PC-9 (cell line): ENCODE results near the gene CYP4F2. TPM values are rescaled to one million over a fixed set of nuclear protein-coding genes. Genes with fewer than 3 reads are reported as not detected.

Source experiments
- BruUV-seq: library from RNA; stranded (reverse); fragments of 400-500 nt; replicated peaks from 2 replicates; lab custom pipeline; 2021; lab: Mats Ljungman, UMichigan
- CTCF ChIA-PET: fragments of 300-600 bp; sonication (Branson Sonifier 250); formaldehyde crosslinking; loops from one replicate; lab custom pipeline; 2022; ENCODE audit warnings: antibody characterized with exemption; lab: Charles Lee
- POLR2A ChIA-PET: fragments of 300-600 bp; sonication (Branson Sonifier 250); formaldehyde crosslinking; loops from one replicate; lab custom pipeline; 2022; ENCODE audit warnings: antibody characterized with exemption; ENCODE audit not compliant: unreplicated experiment; lab: Charles Lee
- DNase-seq, 2 experiments: peaks; one replicate each; pipeline versions ENCODE4 v3.0.0 to v3.0.0-alpha.2; 2015 to 2022; ENCODE audit warnings: mixed read lengths in 1 of 2
- H2AFZ ChIP-seq: fragments of 200-600 bp; sonication (generic); 2 replicates; pipeline ENCODE4 v1.8.1; 2017; ENCODE audit warnings: antibody characterized with exemption
- H3F3A ChIP-seq: fragments of 200-600 bp; sonication (generic); 2 replicates; pipeline ENCODE4 v1.8.1; 2017; ENCODE audit warnings: antibody characterized with exemption, mild to moderate bottlenecking, low read depth; ENCODE audit not compliant: insufficient read depth
- H3K27ac ChIP-seq: fragments of 200-600 bp; sonication (generic); 2 replicates; pipeline ENCODE4 v1.6.1; 2016; ENCODE audit warnings: mixed run types
- H3K27me3 ChIP-seq: fragments of 200-600 bp; sonication (generic); 2 replicates; pipeline ENCODE4 v1.6.1; 2016; ENCODE audit warnings: low read depth, mixed run types; ENCODE audit not compliant: insufficient read depth
- H3K36me3 ChIP-seq: fragments of 200-600 bp; sonication (generic); 2 replicates; pipeline ENCODE4 v1.6.1; 2016; ENCODE audit warnings: low read depth, mixed run types
- H3K4me1 ChIP-seq: fragments of 200-600 bp; sonication (generic); replicated peaks from 2 replicates; pipeline ENCODE4 v1.6.1; 2016; ENCODE audit warnings: mixed run types; ENCODE audit not compliant: insufficient read depth
- H3K4me2 ChIP-seq: fragments of 200-600 bp; sonication (generic); 2 replicates; pipeline ENCODE4 v1.6.1; 2017; ENCODE audit warnings: mixed run types
- H3K4me3 ChIP-seq: fragments of 200-600 bp; sonication (generic); 2 replicates; pipeline ENCODE4 v1.6.1; 2016; ENCODE audit warnings: mixed run types
- H3K79me2 ChIP-seq: fragments of 200-600 bp; sonication (generic); 2 replicates; pipeline ENCODE4 v1.6.1; 2017; ENCODE audit warnings: low read depth, mixed run types
- H3K9me2 ChIP-seq: fragments of 200-600 bp; sonication (generic); 2 replicates; pipeline ENCODE4 v1.8.1; 2017; ENCODE audit warnings: mild to moderate bottlenecking; ENCODE audit not compliant: insufficient read depth
- H3K9me3 ChIP-seq: fragments of 200-600 bp; sonication (generic); 2 replicates; pipeline ENCODE4 v1.8.1; 2016; ENCODE audit warnings: low read depth; ENCODE audit not compliant: insufficient read depth
- H4K20me1 ChIP-seq: fragments of 200-600 bp; sonication (generic); 2 replicates; pipeline ENCODE4 v1.8.1; 2017; ENCODE audit not compliant: insufficient read depth
- EZH2 ChIP-seq: fragments of 200-600 bp; sonication (generic); IDR thresholded peaks from 2 replicates; pipeline ENCODE4 v1.8.0; 2017; ENCODE audit warnings: antibody characterized with exemption, low read depth
- intact Hi-C: fragments of 100-400 bp; cut with micrococcal nuclease; formaldehyde crosslinking; loops from one replicate; pipeline ENCODE4 v1.10.0; 2022; ENCODE audit not compliant: unreplicated experiment
- total RNA-seq: library from RNA; stranded (reverse); gene quantifications from 2 replicates; pipeline ENCODE4 v1.2.3, GENCODE V29; 2021
- TF ChIP-seq, protein P1 (sequence below): fragments of 200-600 bp; sonication (generic); conservative IDR thresholded peaks from 2 replicates; pipeline ENCODE4 v1.6.1; 2017; ENCODE audit warnings: mixed run types, antibody characterized with exemption, mild to moderate bottlenecking, moderate library complexity

CYP4F2 gene
- total RNA-seq, 1 experiment from 2014 or later = 0.31 TPM

DNA sequence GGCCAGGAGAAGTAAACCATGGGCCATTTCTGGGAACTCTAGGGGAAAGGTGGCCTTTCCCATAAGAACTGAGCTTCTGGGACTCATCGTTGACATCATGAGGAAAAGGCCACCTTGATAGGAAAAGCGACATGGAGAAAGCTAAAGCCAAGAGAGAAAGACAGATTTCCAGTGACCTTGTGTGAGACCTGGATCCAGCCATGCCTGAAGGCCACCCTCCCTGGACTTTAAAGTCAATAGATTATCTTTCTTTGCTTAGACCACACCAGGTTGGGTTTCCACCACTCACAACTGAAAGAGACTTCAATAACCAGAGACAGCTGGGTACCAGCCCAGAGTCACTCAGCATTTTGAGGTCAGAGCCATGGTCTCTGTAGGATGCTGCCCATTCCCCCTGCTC lies 3.5 kb downstream of the CYP4F2 start:
- BruUV-seq = no TSS peak
- no peaks in the 10 kb centered on the region for H3K79me2 ChIP-seq
- no peaks in the 10 kb centered on the region for H3F3A ChIP-seq
- TF ChIP-seq, protein P1, sequence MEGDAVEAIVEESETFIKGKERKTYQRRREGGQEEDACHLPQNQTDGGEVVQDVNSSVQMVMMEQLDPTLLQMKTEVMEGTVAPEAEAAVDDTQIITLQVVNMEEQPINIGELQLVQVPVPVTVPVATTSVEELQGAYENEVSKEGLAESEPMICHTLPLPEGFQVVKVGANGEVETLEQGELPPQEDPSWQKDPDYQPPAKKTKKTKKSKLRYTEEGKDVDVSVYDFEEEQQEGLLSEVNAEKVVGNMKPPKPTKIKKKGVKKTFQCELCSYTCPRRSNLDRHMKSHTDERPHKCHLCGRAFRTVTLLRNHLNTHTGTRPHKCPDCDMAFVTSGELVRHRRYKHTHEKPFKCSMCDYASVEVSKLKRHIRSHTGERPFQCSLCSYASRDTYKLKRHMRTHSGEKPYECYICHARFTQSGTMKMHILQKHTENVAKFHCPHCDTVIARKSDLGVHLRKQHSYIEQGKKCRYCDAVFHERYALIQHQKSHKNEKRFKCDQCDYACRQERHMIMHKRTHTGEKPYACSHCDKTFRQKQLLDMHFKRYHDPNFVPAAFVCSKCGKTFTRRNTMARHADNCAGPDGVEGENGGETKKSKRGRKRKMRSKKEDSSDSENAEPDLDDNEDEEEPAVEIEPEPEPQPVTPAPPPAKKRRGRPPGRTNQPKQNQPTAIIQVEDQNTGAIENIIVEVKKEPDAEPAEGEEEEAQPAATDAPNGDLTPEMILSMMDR = no peak
- TF ChIP-seq EZH2 = no peak
- POLR2A ChIA-PET = no interaction called here
- intact Hi-C loops = no loop called here
- H3K27me3 ChIP-seq = peaks cover 9% of the 10 kb centered on the region; the same call in 1 of the 2 replicates
- no peaks in the 10 kb centered on the region for H3K9me2 ChIP-seq
- H2AFZ ChIP-seq = no peak overlapping the region
- CTCF ChIA-PET = interaction anchor here (0.7 kb wide), 1 partner anchor 763 kb away, joined by 3 read pairs; no protein-coding TSS in a partner anchor
- no peaks in the 10 kb centered on the region for H3K4me1 ChIP-seq
- no peak overlapping the region for H3K27ac ChIP-seq
- H3K9me3 ChIP-seq = no peaks in the 10 kb centered on the region
- no peak overlapping the region for H3K4me2 ChIP-seq
- H3K4me3 ChIP-seq = no peak overlapping the region
- no peaks in the 10 kb centered on the region for H4K20me1 ChIP-seq
- DNase-seq = no peak
- no peaks in the 10 kb centered on the region for H3K36me3 ChIP-seq

DNA sequence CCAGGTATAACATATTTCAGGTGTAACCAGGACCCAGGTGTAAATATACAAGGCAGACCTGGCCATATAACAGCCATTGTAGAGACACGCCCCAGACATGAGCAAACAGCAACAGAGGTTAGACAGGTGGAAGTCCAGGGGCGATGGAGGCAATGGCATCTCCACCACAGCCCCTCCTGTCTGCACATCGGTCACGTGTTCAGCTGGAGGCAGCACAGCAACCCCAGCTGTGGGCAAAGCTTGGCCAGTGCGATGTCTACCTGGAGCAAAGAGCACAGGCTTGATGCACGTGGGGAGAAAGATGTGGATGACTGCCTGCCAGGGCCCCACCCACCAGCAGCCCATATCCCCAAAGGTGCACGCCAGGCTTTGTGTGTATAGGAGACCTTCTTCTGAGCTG lies 4.4 kb downstream of the CYP4F2 start:
- Histone ChIP-seq H3K9me3 (no peaks in the 10 kb centered on the region), H3K27ac (no peak overlapping the region), H3K27me3 (peaks cover 9% of the 10 kb centered on the region; the same call in 1 of the 2 replicates), H3K36me3 (no peaks in the 10 kb centered on the region), H2AFZ (no peak overlapping the region), H3K4me1 (no peaks in the 10 kb centered on the region), H3K4me2 (no peak overlapping the region), H3F3A (no peaks in the 10 kb centered on the region), H3K79me2 (no peaks in the 10 kb centered on the region), H3K4me3 (no peak overlapping the region), H3K9me2 (no peaks in the 10 kb centered on the region), H4K20me1 (0 out of 2 replicates have a peak, but pooled peaks cover 2% of the 10 kb centered on the region)
- no peak for TF ChIP-seq EZH2
- TF ChIP-seq, protein P1 = no peak
- POLR2A ChIA-PET = no interaction called here
- BruUV-seq = no TSS peak
- CTCF ChIA-PET = no interaction called here
- intact Hi-C loops = no loop called here
- DNase-seq = no peak

DNA sequence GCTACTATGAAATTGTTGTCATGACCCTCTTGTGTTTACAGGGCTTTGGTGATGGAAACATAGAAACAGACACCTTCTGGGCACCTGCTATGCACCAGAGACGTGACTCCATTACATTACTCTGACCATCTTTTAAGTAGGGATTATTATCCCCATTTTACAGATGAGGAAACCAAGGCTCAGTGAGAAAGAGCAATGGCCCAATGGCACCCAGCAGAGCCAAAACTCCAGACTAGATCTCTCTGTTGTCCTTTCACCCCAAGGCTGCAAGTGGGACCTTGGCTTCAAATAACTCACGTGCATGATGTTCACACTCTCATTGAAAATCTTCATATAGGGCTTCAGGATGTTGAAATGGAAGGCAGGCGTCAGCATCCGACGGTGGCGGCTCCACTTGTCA lies 5.9 kb downstream of the CYP4F2 start:
- H3K4me3 ChIP-seq = no peak overlapping the region
- no peak overlapping the region for H3K27ac ChIP-seq
- no peaks in the 10 kb centered on the region for H3K79me2 ChIP-seq
- H2AFZ ChIP-seq = no peak overlapping the region
- no peak overlapping the region for H3K4me2 ChIP-seq
- 0 out of 2 replicates have a peak, but pooled peaks cover 3% of the 10 kb centered on the region for H4K20me1 ChIP-seq
- no peaks in the 10 kb centered on the region for H3K9me2 ChIP-seq
- H3F3A ChIP-seq = no peaks in the 10 kb centered on the region
- ChIA-PET POLR2A (no interaction called here), CTCF (no interaction called here)
- DNase-seq = no peak
- intact Hi-C loops = no loop called here
- H3K27me3 ChIP-seq = peaks cover 9% of the 10 kb centered on the region; the same call in 1 of the 2 replicates
- TF ChIP-seq, protein P1 = no peak
- no peak for TF ChIP-seq EZH2
- no peaks in the 10 kb centered on the region for H3K9me3 ChIP-seq
- H3K4me1 ChIP-seq = no peaks in the 10 kb centered on the region
- no peaks in the 10 kb centered on the region for H3K36me3 ChIP-seq
- BruUV-seq = no TSS peak
